Measurements from ENCODE around the gene SH3PXD2A.

Gene SH3PXD2A, protein sequence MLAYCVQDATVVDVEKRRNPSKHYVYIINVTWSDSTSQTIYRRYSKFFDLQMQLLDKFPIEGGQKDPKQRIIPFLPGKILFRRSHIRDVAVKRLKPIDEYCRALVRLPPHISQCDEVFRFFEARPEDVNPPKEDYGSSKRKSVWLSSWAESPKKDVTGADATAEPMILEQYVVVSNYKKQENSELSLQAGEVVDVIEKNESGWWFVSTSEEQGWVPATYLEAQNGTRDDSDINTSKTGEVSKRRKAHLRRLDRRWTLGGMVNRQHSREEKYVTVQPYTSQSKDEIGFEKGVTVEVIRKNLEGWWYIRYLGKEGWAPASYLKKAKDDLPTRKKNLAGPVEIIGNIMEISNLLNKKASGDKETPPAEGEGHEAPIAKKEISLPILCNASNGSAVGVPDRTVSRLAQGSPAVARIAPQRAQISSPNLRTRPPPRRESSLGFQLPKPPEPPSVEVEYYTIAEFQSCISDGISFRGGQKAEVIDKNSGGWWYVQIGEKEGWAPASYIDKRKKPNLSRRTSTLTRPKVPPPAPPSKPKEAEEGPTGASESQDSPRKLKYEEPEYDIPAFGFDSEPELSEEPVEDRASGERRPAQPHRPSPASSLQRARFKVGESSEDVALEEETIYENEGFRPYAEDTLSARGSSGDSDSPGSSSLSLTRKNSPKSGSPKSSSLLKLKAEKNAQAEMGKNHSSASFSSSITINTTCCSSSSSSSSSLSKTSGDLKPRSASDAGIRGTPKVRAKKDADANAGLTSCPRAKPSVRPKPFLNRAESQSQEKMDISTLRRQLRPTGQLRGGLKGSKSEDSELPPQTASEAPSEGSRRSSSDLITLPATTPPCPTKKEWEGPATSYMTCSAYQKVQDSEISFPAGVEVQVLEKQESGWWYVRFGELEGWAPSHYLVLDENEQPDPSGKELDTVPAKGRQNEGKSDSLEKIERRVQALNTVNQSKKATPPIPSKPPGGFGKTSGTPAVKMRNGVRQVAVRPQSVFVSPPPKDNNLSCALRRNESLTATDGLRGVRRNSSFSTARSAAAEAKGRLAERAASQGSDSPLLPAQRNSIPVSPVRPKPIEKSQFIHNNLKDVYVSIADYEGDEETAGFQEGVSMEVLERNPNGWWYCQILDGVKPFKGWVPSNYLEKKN

DNA sequence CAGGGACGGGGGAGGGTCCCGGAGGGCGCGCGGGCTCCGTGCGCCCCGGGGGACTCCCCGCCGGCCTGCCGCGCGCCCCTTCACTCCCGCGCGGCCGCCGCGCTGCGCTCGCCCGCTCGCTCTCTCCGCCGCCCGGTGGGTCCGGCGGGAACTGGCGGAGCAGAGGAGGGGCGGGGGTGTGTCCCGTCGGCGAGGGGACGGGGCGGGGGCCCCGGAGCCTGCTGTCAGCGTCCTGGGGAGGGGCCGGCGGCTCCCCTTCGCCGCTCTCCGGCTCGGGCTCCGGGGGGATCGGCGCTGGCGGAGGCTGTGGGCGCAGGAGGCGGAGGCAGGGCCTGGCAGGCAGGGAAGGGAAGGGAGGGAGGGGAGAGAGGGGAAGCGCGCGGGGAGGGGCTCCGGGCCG lies at the start of gene SH3PXD2A:
Gene SH3PXD2A, minus strand, starts transcription at position 153 of the 400 bp plus-strand sequence. CDS start 310 bp downstream, outside the sequence.
- TF ChIP-seq CTCF (IDR thresholded peaks at IDR 0.05) = no peak

DNA sequence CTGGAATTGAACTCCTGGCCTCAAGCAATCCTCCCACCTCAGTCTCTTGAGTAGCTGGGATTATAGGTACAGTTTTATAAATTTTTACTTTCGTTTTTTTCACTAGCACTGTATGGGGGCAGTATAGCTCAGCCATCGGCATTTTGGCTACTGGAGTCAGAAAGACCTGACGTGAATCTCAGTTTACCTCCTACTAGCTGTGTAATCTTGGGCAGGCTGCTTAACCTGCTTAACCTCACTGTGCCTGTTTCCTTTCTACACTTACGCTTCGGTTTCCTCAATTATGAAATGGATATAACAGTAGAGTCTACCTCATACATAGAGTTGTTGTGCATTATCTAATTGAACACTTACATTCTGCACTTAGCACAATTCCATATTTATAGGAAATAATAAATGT lies 45.9 kb upstream of the SH3PXD2A start:
- no peak for TF ChIP-seq CTCF (IDR thresholded peaks at IDR 0.05)

DNA sequence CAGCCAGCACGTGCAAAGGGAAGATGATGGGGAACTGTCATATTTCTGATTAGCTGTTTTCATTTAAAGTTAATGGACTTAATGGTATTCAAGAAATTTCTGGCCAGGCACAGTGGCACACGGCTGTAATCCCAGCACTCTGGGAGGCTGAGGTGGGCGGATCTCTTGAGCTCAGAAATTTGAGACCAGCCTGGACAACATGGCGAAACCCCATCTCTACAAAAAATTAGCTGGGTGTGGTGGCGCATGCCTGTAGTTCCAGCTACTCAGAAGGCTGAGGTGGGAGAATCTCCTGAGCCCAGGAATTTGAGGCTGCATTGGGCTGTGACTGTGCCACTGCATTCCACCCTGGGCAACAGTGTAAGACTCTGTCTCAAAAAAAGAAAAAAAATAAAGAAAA lies 43.9 kb upstream of the SH3PXD2A start:
- TF ChIP-seq CTCF (IDR thresholded peaks at IDR 0.05) = no peak

DNA sequence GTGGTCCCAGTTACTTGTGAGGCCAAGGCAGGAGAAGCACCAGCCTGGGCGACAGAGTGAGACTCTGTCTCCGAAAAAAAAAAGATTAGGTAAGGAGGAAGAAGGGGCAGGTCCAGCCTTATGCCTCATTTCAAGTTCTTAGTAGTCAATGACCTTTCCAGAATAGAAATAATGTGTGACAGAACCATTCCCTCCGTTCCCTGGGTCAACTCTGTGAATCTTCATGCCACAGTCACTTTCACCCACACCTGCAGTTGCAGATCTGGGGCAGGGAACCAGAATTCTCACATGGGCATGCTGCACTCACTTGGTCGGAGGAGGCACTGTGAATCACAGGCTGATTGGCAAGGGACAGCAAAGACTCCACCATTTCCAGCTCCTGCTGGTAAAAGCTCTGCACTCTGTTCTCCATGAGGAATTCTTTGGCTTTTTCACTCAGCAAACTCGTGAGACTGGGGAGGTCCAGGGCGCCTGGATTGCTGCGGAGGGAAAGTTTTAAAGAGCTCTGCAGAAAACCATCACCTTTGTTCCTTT lies 41.9 kb upstream of the SH3PXD2A start:
- TF ChIP-seq CTCF (IDR thresholded peaks at IDR 0.05) = no peak

GRCh38 chr10:103896225-103896624 lies 40.8 kb upstream of the SH3PXD2A start:
- TF ChIP-seq CTCF (IDR thresholded peaks at IDR 0.05) = no peak

DNA sequence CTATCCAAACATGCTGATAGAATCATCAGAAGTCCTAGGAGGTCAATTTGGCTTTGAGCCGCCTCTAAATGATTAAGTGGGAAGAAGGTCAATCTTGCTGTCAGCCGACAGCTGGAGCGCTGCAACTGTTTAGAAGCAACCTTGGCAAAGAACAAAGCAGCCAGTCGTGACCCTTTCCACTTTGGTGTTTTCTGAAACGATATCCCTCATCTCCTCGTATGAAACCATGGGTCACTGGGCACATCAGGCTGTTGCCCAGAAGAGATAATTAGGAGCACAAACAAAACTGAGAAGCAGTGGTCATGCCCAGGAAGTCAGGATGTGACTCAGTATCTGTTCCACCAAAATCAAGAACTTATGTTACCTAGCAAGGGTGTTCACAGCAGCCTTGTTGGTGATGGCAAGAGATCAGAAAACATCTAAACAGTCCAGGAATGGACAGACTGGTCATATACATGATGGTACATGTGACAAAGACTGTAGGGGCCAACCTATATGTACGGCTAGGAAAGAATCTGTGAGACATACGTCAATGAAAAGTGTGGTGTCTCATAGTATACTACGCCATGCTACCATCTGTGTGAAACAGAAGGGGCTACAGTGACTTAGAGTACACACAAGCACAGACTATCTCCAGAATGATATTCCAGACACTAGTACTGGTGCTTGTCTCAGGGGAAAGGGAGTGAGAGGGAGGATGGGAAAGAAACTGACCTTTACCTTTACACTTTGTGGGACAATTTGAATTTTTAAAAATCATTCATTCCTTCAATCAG lies 40.2 kb upstream of the SH3PXD2A start:
- TF ChIP-seq CTCF (IDR thresholded peaks at IDR 0.05) = no peak
